ENCODE measurements around the gene CADPS2. TPM values are rescaled to one million over a fixed set of nuclear protein-coding genes. Genes with fewer than 3 reads are reported as not detected.

CADPS2 gene
- total and polyA plus RNA-seq, 4 donors: 5.6 to 41.1 (median 11.0) TPM

- no peaks in the 10 kb centered on the region for H3K36me3 ChIP-seq (ENCODE audit: control insufficient read depth in 4 of 4, insufficient read depth in 3 of 4, low read depth in 1 of 4, low read length in 3 of 4)
- H3K4me3 ChIP-seq (ENCODE audit: low read depth in 1 of 3, low read length in 3 of 3): no peak overlapping the region
- WGBS: 98% methylated on average over 8 of the region's 8 CpGs
- TF ChIP-seq HNF4A (conservative IDR thresholded peaks at IDR 0.05): no peak
- no peak for TF ChIP-seq SP1 (IDR thresholded peaks at IDR 0.05)
- DNase-seq (ENCODE audit: low spot score): no peak
- H3K27me3 ChIP-seq (ENCODE audit: control insufficient read depth in 4 of 4, insufficient read depth in 4 of 4, low read length in 3 of 4): no peaks in the 10 kb centered on the region
- no peaks in the 10 kb centered on the region for H3K9me3 ChIP-seq (ENCODE audit: control insufficient read depth in 4 of 4, low read length in 3 of 4)
- H3K4me1 ChIP-seq (ENCODE audit: control insufficient read depth in 4 of 4, insufficient read depth in 4 of 4, low read length in 3 of 4): no peaks in the 10 kb centered on the region
- no peak overlapping the region for H3K9ac ChIP-seq (ENCODE audit: low read depth in 1 of 2, low read length in 2 of 2)
- H3K27ac ChIP-seq (ENCODE audit: low read depth in 1 of 2, low read length in 2 of 2): no peak overlapping the region
Measured at GRCh38 chr7:122672536-122672935, 213.7 kb downstream of the CADPS2 start.

GRCh38 chr7:122663733-122664132 is 222.5 kb downstream of the CADPS2 start:
- H3K27me3 ChIP-seq (ENCODE audit: control insufficient read depth in 4 of 4, insufficient read depth in 4 of 4, low read length in 3 of 4): no peaks in the 10 kb centered on the region
- no peak overlapping the region for H3K27ac ChIP-seq (ENCODE audit: low read depth in 1 of 2, low read length in 2 of 2)
- H3K36me3 ChIP-seq (ENCODE audit: control insufficient read depth in 4 of 4, insufficient read depth in 3 of 4, low read depth in 1 of 4, low read length in 3 of 4): no peaks in the 10 kb centered on the region
- no peak overlapping the region for H3K4me3 ChIP-seq (ENCODE audit: low read depth in 1 of 3, low read length in 3 of 3)
- WGBS: 95% methylated on average over 2 of the region's 2 CpGs
- TF ChIP-seq REST (IDR thresholded peaks at IDR 0.05) (no peak), ZBTB33 (IDR thresholded peaks at IDR 0.05) (no peak), FOXA1 (IDR thresholded peaks at IDR 0.05) (no peak), YY1 (IDR thresholded peaks at IDR 0.05) (no peak), TAF1 (conservative IDR thresholded peaks at IDR 0.05) (no peak), RXRA (IDR thresholded peaks at IDR 0.05) (no peak), RAD21 (IDR thresholded peaks at IDR 0.05) (no peak), EGR1 (IDR thresholded peaks at IDR 0.05; ENCODE audit: low read depth in 2 of 2) (no peak), HNF4G (IDR thresholded peaks at IDR 0.05) (no peak), HNF4A (conservative IDR thresholded peaks at IDR 0.05) (no peak), JUND (IDR thresholded peaks at IDR 0.05) (no peak), FOXA2 (IDR thresholded peaks at IDR 0.05) (no peak), ATF3 (IDR thresholded peaks at IDR 0.05) (no peak), SP1 (IDR thresholded peaks at IDR 0.05) (no peak), NR2F2 (IDR thresholded peaks at IDR 0.05) (no peak), MAX (IDR thresholded peaks at IDR 0.05) (no peak), CTCF (IDR thresholded peaks at IDR 0.05; ENCODE audit: low read depth, low read length, missing input control) (no peak)
- no peak for DNase-seq (ENCODE audit: low spot score)
- no peaks in the 10 kb centered on the region for H3K4me1 ChIP-seq (ENCODE audit: control insufficient read depth in 4 of 4, insufficient read depth in 4 of 4, low read length in 3 of 4)
- H3K9ac ChIP-seq (ENCODE audit: low read depth in 1 of 2, low read length in 2 of 2): no peak overlapping the region
- no peaks in the 10 kb centered on the region for H3K9me3 ChIP-seq (ENCODE audit: control insufficient read depth in 4 of 4, low read length in 3 of 4)

All from liver (tissue), 9 donors.